ENCODE results near the gene TRERF1.

TRERF1 gene

DNA sequence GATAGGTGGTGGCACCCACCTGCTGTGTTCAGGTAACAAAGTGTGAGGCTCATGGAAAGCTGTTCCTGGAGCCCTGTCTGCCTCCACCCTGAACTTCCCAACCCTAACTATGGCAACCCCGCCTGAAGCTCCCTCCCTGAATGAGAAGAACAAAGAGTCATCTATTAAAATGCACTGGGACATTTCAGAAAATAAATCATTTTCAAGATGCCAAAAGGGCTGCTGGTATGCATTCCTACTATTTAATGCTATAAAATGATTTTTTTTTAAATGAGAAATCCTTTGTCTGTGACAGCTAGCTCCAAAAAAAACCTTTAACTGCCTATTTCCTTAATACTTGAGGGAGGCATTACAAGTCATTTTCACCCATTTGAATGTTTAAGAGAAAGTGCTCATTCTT lies 149.7 kb downstream of the TRERF1 start:
- DNase-seq = no peak

DNA sequence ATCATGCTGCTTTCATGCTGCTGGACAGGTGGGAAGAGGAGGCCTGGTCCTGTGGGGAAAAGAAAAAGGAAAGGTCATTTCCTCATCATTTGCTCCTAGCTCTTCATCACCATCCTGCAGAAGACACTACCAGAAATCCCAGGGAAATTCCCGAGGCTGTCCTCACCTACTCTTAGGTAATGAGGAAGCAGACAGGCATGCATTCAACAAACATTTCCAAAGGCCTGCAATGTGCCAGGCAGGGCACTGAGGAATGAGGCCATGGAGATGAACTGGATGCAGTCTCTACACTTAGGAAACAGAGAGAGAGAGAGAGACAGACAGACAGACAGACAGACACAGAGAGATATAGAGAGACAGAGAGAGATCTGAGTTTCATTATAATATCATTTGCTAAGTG lies 151.0 kb downstream of the TRERF1 start:
- DNase-seq = no peak

DNA sequence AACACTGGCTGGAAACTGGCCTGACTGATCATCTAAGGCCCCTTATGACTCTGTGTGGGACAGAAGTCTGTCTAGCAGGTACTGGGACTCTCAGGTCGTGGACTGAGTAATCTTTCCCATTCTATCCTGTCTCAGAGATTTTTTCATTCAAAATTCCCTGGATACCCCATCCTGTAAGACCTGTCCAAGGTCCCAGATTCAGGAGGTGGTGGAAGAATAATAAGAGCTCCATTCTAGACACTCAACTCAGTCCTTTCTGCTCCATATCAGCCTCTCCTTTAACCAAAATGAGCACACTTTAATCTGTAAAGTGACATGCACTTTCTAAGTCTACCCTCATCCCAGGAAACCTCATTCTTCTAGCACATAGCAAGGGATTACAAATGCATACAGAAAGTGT lies 151.5 kb downstream of the TRERF1 start:
- DNase-seq = no peak

DNA sequence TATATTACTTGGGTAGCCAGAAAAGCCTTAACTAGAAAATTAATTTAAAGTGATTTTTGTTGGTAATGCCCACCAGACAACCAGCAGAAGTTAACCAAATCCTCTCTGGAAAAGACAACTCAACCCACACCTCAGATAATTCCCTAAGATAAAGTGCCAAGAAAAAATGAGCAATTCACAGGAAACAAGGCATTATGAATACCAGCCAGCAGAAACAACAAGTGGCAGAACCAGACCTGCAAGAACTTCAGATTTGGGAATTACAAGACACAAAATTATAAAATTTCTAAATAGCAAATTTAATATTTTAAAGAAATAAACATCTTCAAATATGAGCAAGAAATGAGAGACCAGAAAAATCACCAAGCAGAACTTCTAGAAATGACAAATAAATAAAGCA lies 154.1 kb downstream of the TRERF1 start:
- DNase-seq = no peak

DNA sequence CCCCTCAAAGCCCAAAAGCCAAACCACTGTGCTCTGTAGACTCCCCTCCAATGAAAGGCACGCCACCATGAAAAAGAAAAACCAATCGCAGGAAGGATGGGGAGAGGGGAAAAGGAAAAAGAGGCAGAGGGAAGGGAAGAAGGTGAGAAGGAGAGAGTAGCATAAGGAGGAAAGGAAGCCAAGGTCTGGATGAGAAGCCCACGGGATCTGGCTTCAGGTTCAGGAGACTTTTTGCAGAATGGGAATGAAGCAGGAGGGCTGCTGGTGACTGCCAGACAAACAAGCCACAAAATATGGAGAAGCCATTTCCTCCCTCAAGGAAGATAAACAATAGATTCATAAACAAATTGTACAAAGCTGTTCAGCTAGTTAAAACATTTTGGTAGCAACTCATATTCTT lies 155.1 kb downstream of the TRERF1 start:
- DNase-seq = no peak

DNA sequence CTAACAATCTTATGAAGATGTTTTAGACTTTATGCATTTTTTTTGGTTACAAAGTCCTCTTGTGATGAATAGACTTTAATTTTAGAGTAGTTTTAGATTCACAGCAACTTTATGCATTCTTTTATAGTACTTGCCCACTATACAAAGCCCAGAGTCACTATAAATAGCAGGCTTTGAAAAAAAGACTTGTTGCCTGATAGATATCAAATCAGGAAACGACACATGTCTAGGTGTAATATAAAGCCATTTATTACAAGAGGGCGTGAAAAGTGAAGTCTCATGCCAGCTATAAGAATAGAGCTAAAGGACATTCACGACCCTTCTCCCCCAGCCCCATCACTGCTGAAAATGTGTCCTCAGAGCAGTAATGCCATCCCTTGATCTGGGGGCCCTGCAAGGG lies 156.0 kb downstream of the TRERF1 start:
- DNase-seq = no peak

DNA sequence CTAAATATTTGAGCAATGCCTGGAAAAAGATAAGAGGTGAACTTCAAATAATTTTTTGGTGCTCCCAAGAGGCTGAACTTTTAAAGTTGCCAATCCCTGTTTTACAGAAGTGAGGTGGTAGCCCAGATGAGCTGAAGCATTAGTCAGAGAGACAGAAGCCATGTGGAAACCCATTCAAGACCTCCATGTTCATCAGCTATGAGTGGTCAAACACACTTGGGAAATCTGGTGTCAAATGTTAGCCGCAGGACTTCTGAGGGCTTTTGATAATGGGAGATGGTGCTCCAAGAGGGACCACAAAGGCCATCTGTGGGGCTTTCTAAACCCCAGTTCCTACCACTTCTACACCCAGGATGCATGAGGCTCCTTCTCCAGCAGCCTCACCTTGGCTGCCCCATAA lies 156.5 kb downstream of the TRERF1 start:
- no peak for DNase-seq

DNA sequence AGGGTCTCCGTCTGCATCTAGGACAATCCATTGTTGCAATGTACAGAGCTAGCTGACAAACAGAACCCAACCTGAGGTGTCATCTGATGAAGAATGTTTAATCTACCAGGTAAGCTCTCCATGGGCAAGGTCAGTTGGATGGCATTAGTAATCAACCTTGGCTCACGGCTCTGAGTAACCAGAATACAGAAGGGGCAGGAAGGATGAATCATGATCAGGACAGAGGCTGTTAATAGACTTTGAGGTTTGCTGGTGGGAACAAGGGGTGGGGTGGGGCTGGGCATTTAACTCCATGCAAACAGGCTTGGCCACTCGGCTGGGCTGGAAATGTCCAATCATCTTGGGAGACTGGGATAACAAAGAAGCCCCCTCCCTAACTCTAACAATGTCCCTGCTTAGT lies 157.0 kb downstream of the TRERF1 start:
- no peak for DNase-seq

DNA sequence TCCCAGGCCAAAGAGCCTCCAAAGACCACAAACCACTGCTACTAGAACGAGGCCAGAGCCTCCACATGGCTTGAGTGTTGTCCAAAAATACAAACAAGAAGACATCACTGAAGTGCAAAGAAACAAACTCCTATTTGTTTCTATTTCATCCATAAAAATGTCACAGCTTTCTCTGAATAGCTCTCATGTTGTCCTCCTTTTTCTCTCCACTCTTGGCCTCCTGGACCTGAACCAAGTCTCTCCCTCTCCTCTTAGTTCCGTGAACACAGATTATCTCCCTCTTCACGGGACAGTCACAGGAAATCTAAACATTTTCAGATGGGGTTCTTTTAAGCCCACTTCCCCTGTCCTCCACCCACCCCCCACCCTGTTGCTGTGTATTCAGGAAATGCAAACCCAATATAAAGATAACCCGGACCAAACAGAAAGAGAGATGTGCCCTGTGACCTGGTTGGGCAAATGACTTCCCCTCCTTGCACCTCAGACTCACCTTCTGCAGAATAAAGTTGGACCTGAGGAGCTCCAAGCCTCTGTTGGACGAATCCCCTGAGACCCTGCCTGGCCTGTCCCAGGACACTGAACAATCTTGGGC lies 158.2 kb downstream of the TRERF1 start:
- no peak for DNase-seq

DNA sequence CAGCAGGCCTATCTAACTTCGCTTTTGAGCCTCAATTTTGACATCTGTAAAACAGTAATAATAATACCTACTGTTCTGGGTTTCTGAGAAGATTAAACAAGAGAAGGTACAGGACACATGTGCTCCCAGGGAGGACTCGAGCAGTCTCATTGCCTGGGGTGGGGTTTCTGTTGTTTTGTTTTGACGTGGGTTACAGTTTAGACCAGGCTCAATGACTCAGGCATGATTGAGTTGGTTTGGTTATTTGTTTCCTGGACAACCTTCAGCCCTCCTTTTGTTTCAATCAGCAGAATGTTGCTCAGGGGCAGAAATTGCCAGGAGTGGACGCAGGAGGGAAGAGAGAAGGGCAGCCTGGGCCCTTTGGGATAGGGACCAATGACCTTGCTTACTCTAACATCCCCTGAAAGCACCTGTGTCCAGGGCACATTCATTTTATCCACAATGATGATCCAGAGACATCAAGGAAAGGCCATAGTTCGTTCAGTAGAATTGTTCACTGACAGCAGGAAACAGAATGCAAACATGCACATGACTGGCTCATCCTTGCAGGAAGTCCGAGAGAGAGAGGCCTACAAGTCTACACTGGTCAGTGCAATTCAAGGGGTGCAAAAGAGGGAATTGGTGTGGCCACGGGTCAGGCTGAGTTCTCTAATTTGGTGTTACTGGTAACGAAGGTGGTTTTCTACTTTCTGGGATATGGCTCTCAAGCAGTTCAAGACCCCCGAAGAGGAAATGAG lies 159.6 kb downstream of the TRERF1 start:
- DNase-seq = no peak

DNA sequence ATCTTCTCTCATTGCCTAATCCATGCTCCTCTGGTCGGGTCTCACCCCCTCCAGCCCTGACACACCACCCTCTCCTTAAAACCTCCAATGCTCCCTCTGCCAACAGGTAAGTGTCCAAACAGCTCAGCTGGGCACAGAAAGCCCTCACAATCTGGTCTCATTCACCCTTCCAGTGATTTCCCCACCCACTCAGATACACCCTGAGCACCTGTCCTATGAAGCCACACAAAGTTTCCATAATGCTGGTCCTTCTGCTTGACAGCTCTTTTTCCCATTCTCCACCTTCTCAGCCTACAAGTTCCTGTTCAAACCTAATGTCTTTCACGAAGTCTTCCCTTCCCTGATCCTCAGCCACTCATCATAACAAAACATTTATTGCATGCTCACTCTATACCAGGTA lies 164.0 kb downstream of the TRERF1 start:
- no peak for DNase-seq

DNA sequence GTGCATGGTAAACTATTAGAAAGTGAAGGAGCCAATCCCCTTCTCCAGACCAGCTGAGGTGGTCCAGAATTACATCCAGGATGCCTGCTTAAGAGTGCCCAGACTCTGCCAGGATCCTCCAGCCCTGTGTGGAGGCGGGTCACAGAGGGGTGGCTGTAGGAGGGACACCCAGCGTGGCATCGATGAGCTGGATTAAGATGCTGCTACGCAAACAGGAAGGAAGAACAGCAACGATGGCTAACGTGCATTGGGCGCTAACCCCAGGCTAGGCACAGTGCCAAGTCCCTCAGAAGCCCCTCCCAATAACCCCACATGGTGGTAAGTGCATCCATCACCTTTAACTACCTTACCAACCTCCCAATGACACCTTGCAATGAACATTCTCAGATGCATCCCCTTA lies 170.2 kb downstream of the TRERF1 start:
- no peak for DNase-seq

DNA sequence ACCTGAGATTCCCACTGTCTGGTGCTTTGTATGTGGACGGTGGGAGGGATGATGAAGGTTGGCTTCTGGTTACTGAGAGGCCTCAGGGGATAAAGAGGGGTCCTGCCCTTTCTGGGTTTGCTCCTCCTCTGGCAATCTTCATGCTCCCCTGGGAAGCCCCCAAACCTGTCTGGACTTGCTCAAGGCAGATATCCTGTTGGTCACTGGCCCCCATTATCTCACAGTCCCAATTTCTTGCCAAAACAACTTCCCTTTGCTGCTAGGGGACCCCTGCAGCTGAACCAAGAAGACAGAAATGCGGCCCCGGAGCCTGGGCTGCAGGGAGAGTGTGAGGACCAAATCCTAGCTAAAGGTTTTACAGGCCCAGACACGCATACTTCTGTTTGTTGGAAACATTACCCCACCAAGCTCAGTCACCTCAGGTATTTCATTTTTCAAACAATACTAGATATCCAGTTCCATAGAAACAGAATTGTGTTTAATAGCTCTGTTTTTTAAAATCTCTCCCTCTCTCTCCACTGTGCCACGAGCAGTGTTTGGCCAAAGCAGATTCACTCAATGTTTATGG lies 170.7 kb downstream of the TRERF1 start:
- DNase-seq = no peak

DNA sequence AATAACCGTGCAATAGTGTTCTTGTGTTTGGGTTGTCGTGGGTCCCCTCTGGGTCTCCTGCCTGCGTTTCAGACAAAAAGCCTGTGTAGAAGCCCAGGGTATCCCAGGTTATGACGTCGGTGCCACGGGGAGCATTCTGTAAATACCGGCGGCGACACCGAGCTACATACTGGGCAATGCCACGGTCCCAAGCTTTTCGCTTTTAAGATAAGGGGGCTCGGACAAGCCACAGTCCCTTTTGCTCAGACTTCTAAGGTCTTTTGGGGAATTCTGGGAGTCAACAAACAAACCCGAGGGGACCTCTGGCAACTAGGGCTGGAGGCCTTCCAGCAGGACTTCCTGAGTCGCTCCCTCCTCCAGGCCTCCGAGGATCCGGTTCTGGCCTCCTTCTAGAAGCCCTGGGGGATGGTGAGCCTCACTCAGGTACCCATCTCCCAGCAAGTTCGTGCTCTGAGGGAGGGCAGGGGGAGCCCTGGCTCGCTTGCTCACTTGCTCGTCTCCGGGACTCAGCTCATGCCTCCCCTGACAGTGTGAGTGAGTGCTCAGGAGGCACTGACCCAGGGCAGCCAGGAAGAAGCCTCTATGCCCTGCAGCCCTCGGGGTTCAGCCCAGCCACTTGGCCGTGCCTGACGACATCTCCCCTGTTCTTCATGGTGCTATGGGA lies 171.6 kb downstream of the TRERF1 start:
- DNase-seq = no peak

DNA sequence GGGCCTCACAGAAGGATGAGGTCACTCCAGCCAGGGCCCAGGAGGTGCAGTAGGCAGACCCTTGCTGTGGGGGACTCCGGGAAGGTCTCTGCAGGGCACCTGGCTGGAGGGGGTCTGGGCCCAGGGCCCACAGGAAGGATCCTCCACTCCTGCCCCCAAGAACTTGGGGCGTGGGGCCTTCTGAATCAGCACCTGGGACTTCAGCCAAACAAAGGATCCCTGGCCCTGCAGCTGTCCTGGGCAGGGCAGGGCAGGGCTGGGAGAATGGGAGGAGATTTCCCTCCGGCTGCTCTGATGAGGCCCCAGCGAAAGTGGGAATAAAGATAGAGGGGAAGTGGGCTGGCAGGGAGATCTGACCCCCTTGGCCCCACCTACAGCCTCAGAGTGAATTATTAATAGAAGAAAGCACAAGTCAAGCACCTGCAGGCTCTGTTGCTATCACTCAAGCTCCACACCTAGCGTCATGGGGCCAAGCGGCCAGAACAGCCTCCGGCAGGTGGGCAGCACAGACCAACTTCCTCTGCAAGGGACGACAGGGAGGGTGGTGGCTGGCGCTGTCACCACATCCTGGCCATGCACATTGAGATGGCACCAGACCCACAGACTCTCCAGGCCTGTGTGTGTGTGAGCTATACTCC lies 172.5 kb downstream of the TRERF1 start:
- DNase-seq = no peak

DNA sequence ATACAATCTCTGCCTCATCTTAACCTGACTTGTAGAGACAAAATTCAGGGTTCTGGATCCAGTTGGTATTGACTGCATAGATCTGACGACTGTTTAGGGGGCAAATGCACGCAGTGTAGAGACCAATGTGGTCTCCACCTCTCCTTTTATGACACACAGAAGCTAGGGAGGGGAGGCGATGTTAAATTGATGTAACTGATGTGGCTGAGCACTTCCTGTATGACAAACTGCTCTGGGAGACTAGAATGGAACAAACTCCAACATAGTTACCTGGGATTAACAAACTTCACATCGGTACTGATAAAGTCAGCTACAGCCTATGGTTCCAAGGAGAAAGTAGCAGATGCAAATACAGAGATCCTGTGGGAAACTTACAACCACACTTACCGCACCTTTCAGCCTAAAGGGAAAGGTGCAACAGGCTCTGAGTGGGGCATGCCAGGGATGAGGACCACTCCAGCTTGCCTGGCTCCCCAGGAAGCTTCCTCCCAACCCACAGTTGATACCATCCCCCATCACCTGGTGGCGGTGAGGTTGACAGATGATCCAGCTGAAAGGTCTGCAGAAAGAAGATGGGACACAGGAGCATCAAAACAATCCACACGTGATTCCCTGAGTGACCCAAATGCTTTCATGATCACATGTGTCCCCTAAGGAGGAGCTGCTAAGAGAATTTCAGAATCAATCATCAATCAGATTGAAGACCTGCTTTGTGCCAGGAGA lies 173.4 kb downstream of the TRERF1 start:
- no peak for DNase-seq

DNA sequence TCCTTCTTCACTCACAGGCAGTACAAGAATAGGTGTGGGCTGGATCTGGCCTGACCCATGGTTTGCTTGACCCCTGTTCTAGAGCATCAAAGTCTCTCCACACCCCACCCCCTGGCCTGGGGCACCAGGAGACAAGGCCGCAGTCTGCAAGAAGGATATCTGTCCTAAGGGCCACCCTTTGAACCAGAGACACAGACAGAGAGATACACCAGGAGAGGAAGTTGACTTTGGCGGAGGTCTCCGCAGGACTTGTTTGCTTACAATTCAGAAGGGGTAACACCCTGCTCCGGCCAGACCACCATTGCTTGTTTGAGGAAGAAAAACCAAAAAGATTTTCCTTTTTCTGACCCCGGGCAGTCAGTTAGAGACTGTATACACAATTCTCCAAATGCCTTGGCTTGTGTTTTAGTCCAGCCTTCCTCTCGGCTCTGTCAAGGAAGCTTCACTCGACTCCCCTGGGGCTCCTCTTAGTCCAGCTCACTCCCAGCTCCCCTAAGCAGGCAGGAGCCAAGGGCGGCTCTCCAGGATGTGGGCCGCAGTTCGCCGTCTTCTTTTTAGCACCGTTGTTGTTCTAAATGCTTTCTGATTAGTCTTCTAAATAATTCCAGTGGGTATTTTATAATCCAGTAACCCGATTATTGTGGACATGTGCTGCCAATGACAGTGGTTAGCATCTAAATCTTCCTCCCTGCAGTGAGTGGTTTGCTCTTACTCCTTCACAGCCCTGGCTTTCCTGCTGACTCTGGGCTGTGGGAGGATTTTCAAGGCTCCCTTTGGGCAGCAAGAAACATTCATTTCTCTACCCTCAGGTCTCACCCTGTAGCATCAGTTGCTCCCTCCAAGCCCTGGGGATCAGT lies 175.5 kb downstream of the TRERF1 start:
- no peak for DNase-seq

DNA sequence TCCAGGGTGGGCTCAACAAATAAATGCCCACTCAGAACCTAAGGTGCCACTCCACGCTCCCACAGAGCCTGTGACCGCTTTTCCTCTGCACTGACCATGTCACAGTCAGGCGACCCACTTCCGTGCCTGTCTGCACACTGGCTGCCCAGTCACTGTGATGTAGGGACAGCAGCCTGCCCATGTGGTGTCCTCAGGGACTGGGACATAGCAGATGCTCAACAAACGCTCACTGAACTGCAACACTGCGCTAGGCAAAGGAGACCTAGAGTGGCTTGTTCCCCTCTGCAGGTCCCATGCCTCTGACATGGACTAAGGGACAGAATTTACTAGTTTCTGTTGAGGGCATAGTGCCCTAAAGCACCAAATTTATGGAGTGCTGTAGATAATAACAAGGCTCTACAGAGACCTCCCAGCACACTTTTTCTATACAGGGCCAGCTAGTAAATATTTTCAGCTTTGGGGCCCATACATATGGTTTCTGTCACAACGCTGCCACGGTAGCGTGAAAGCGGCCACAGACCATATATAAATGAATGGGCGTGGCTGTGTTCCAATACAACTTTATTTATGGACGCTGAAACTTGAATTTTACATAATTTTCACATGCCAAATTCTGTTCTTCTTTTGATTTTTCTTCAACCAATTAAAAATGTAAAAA lies 176.2 kb downstream of the TRERF1 start:
- no peak for DNase-seq

DNA sequence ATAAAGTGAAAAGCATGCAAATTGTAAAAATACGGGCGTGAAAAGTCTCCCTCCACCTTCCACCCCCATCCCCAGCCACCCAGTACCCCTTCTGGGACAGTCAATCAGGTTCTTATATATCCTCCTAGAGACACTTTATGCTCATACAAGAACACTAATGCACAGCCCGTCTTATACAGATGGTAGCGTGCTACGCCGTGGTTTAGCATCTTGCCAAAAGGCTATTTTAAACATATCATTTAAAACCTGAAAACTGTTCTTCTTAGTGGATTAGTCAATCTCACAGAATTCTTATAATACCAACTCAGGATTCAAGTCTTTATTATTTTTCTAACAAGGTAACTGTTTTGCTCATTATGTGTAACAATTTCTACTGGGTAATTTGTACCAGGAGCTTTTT lies 176.8 kb downstream of the TRERF1 start:
- no peak for DNase-seq

DNA sequence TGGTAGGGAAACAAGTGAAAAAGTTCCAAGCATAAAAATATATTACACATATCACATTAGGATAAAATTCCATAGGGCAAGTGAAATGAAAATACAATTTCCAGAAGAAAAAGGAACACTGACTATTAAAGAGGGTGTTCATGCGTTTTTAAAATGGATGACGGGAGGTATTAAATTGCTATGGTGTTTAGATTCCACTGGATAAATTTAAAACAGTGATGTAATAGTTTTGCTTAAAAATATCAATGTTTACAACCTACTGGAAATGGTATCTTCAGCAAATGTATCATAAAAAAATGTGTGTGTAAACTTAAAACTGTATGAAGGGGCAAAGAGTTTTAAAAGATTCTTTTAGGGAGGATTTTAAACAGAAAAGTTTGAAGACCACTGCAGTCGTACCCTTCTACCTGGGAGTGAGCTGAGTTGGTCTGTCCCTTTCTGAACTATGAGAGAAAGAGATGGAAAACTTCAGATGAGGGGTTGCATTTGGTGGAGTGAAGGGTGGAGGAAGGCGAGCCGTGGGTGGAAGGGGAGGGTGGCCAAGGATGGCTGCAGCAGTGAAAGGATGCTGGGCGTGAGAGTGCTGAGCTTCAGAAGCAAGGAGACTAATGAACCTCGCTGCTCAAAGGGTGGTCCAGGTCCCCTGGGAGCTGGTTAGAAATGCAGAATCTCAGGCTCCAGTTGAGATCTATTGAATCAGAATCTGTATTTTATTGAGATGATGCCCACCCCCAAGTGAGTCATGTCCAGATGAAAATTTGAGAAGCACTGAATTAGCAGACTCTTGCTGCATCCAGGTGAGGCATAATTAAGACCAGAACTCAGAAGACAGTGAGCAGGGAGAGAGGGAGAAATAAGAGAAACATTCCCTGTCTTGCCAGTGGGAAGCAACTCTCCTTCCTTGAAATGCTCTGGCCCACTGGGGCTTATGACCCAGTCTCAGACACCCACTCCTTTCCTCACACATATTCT lies 179.6 kb downstream of the TRERF1 start:
- no peak for DNase-seq

Measured in cortex of kidney (tissue), 1 donor.